Measurements from ENCODE around the gene CARNS1. TPM values are rescaled to one million over a fixed set of nuclear protein-coding genes. Genes with fewer than 3 reads are reported as not detected.

The CARNS1 gene
- total and polyA plus RNA-seq, 2 of the 13 experiments (the other 11 are each of a cell fraction or from before 2014, with no cell fraction given), result not detected

DNA sequence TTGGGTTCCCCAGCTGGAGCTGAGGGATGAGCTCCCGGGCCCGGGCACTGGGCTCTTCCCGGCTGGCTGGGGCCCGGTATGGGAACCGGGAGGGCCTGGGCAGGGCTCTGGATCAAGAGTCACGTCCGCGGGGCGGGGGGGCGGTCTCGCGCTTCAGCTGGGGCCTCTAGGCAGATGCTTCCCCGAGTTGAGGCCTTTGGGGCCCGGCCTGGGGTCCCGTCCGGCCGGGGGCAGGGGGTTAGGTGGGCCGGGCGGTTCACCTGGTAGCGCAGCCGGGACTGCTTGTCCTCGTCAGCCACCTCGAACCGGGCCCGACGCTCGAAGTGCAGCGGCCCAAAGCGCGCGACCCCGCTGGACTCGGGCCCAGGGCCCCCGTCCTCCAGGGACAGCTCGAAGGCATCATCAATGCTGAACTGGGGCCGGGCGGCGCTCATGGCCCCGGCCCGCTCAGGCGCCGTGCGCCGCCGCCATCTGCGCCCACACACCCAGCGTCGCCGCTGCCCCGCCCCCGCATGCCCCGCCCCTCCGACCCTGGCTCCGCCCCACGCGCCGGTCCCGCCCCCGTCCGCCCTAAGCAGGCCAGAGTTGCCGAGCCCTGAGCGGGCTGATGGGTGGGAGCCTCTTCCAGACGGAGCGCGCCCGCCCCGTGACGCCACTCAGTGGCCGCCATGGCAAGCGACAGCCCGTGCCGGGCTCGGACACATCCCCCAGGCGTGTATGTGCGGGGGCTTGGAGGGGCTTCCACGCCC, 53.5 kb downstream of the CARNS1 start, which contains the start of gene TMEM134 (continued):
- TF ChIP-seq BRD4 (CRISPR knock-in tag; IDR thresholded peaks at IDR 0.05), result 0 out of 2 replicates have a peak, but pooled peaks have one; percentile 63
- TF ChIP-seq, protein P1, sequence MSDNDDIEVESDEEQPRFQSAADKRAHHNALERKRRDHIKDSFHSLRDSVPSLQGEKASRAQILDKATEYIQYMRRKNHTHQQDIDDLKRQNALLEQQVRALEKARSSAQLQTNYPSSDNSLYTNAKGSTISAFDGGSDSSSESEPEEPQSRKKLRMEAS (IDR thresholded peaks at IDR 0.05), result peak; percentile 58; the same call in 1 of the 2 replicates
- 0 out of 2 replicates have a peak, but pooled peaks have one; percentile 31 for TF ChIP-seq DNMT1 (CRISPR knock-in tag; IDR thresholded peaks at IDR 0.05)
- TF ChIP-seq, protein P2, sequence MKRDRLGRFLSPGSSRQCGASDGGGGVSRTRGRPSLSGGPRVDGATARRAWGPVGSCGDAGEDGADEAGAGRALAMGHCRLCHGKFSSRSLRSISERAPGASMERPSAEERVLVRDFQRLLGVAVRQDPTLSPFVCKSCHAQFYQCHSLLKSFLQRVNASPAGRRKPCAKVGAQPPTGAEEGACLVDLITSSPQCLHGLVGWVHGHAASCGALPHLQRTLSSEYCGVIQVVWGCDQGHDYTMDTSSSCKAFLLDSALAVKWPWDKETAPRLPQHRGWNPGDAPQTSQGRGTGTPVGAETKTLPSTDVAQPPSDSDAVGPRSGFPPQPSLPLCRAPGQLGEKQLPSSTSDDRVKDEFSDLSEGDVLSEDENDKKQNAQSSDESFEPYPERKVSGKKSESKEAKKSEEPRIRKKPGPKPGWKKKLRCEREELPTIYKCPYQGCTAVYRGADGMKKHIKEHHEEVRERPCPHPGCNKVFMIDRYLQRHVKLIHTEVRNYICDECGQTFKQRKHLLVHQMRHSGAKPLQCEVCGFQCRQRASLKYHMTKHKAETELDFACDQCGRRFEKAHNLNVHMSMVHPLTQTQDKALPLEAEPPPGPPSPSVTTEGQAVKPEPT (CRISPR knock-in tag; IDR thresholded peaks at IDR 0.05; ENCODE audit: low read depth), result no peak
- peak; percentile 91 for TF ChIP-seq SAP130 (CRISPR knock-in tag; IDR thresholded peaks at IDR 0.05; ENCODE audit: low read depth)
- TF ChIP-seq GTF2F1 (IDR thresholded peaks at IDR 0.05; ENCODE audit: low read length), result 0 out of 2 replicates have a peak, but pooled peaks have one; percentile 42
- 0 out of 2 replicates have a peak, but pooled peaks have one; percentile 51 for TF ChIP-seq ZNF709 (CRISPR knock-in tag; IDR thresholded peaks at IDR 0.05)
- TF ChIP-seq, protein P3, sequence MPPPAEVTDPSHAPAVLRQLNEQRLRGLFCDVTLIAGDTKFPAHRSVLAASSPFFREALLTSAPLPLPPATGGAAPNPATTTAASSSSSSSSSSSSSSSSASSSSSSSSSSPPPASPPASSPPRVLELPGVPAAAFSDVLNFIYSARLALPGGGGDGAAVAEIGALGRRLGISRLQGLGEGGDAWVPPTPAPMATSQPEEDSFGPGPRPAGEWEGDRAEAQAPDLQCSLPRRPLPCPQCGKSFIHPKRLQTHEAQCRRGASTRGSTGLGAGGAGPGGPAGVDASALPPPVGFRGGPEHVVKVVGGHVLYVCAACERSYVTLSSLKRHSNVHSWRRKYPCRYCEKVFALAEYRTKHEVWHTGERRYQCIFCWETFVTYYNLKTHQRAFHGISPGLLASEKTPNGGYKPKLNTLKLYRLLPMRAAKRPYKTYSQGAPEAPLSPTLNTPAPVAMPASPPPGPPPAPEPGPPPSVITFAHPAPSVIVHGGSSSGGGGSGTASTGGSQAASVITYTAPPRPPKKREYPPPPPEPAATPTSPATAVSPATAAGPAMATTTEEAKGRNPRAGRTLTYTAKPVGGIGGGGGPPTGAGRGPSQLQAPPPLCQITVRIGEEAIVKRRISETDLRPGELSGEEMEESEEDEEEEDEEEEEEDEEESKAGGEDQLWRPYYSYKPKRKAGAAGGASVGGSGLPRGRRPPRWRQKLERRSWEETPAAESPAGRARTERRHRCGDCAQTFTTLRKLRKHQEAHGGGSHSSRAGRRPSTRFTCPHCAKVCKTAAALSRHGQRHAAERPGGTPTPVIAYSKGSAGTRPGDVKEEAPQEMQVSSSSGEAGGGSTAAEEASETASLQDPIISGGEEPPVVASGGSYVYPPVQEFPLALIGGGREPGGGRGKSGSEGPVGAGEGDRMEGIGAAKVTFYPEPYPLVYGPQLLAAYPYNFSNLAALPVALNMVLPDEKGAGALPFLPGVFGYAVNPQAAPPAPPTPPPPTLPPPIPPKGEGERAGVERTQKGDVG (CRISPR knock-in tag; IDR thresholded peaks at IDR 0.05; ENCODE audit: borderline replicate concordance), result no peak
- TF ChIP-seq ZNF335 (CRISPR knock-in tag; IDR thresholded peaks at IDR 0.05), result 0 out of 2 replicates have a peak, but pooled peaks have one; percentile 22
- peak; percentile 56 for TF ChIP-seq GATAD2A (CRISPR knock-in tag; IDR thresholded peaks at IDR 0.05)
- no peak for TF ChIP-seq ZNF30 (CRISPR knock-in tag; IDR thresholded peaks at IDR 0.05)
- TF ChIP-seq, protein P4, sequence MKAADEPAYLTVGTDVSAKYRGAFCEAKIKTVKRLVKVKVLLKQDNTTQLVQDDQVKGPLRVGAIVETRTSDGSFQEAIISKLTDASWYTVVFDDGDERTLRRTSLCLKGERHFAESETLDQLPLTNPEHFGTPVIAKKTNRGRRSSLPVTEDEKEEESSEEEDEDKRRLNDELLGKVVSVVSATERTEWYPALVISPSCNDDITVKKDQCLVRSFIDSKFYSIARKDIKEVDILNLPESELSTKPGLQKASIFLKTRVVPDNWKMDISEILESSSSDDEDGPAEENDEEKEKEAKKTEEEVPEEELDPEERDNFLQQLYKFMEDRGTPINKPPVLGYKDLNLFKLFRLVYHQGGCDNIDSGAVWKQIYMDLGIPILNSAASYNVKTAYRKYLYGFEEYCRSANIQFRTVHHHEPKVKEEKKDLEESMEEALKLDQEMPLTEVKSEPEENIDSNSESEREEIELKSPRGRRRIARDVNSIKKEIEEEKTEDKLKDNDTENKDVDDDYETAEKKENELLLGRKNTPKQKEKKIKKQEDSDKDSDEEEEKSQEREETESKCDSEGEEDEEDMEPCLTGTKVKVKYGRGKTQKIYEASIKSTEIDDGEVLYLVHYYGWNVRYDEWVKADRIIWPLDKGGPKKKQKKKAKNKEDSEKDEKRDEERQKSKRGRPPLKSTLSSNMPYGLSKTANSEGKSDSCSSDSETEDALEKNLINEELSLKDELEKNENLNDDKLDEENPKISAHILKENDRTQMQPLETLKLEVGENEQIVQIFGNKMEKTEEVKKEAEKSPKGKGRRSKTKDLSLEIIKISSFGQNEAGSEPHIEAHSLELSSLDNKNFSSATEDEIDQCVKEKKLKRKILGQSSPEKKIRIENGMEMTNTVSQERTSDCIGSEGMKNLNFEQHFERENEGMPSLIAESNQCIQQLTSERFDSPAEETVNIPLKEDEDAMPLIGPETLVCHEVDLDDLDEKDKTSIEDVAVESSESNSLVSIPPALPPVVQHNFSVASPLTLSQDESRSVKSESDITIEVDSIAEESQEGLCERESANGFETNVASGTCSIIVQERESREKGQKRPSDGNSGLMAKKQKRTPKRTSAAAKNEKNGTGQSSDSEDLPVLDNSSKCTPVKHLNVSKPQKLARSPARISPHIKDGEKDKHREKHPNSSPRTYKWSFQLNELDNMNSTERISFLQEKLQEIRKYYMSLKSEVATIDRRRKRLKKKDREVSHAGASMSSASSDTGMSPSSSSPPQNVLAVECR (CRISPR knock-in tag; IDR thresholded peaks at IDR 0.05; ENCODE audit: borderline replicate concordance), result peak; percentile 88
- no peak for TF ChIP-seq ATF7 (IDR thresholded peaks at IDR 0.05)
- TF ChIP-seq ATF7 (CRISPR knock-in tag; IDR thresholded peaks at IDR 0.05), result 0 out of 2 replicates have a peak, but pooled peaks have one; percentile 14
- peak; percentile 44; the same call in 1 of the 2 replicates for TF ChIP-seq ZMAT3 (CRISPR knock-in tag; conservative IDR thresholded peaks at IDR 0.05)
- TF ChIP-seq, protein P5, sequence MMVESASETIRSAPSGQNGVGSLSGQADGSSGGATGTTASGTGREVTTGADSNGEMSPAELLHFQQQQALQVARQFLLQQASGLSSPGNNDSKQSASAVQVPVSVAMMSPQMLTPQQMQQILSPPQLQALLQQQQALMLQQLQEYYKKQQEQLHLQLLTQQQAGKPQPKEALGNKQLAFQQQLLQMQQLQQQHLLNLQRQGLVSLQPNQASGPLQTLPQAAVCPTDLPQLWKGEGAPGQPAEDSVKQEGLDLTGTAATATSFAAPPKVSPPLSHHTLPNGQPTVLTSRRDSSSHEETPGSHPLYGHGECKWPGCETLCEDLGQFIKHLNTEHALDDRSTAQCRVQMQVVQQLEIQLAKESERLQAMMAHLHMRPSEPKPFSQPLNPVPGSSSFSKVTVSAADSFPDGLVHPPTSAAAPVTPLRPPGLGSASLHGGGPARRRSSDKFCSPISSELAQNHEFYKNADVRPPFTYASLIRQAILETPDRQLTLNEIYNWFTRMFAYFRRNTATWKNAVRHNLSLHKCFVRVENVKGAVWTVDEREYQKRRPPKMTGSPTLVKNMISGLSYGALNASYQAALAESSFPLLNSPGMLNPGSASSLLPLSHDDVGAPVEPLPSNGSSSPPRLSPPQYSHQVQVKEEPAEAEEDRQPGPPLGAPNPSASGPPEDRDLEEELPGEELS (CRISPR knock-in tag; IDR thresholded peaks at IDR 0.05), result peak; percentile 49; the same call in 1 of the 2 replicates
- peak; percentile 63; the same call in 1 of the 2 replicates for TF ChIP-seq AHR (CRISPR knock-in tag; IDR thresholded peaks at IDR 0.05)
- TF ChIP-seq ZNF616 (CRISPR knock-in tag; IDR thresholded peaks at IDR 0.05; ENCODE audit: low read depth), result peak; percentile 62
